ENCODE results near the gene PTGFRN. TPM values are rescaled to one million over a fixed set of nuclear protein-coding genes. Genes with fewer than 3 reads are reported as not detected.

Gene PTGFRN
- total RNA-seq, 1 donor from 2014 or later: 86.9 TPM

GRCh38 chr1:116991918-116992317 lies 82.2 kb downstream of the PTGFRN start:
- DNase-seq (ENCODE audit: extremely low read depth, low read depth, low spot score): no peak

- no peak for DNase-seq (ENCODE audit: extremely low read depth, low read depth, low spot score)
These were observed 83.6 kb downstream of the PTGFRN start for GRCh38 chr1:116993286-116993685.

GRCh38 chr1:116994411-116994810 lies 84.7 kb downstream of the PTGFRN start:
- DNase-seq (ENCODE audit: extremely low read depth, low read depth, low spot score): no peak

- no peak for DNase-seq (ENCODE audit: extremely low read depth, low read depth, low spot score)
These were observed 87.3 kb downstream of the PTGFRN start for GRCh38 chr1:116997066-116997465.

- DNase-seq (ENCODE audit: extremely low read depth, low read depth, low spot score): no peak
These were observed 87.9 kb downstream of the PTGFRN start for GRCh38 chr1:116997636-116998035.

GRCh38 chr1:116999596-116999995 lies 89.9 kb downstream of the PTGFRN start:
- DNase-seq (ENCODE audit: extremely low read depth, low read depth, low spot score): no peak

GRCh38 chr1:117000142-117000541 lies 90.4 kb downstream of the PTGFRN start:
- DNase-seq (ENCODE audit: extremely low read depth, low read depth, low spot score): no peak

- DNase-seq (ENCODE audit: extremely low read depth, low read depth, low spot score): no peak
These were observed 91.7 kb downstream of the PTGFRN start, which contains the start of gene CD101 for GRCh38 chr1:117001254-117001927. Gene CD101, plus strand, starts transcription at chr1:117001760. Its CDS starts 58 bp downstream, at chr1:117001818.

- DNase-seq (ENCODE audit: extremely low read depth, low read depth, low spot score): no peak
These were observed 93.6 kb downstream of the PTGFRN start for GRCh38 chr1:117003223-117003875.

- no peak for DNase-seq (ENCODE audit: extremely low read depth, low read depth, low spot score)
These were observed 98.0 kb downstream of the PTGFRN start for GRCh38 chr1:117007719-117008013.

GRCh38 chr1:117008656-117009055 lies 98.9 kb downstream of the PTGFRN start:
- DNase-seq (ENCODE audit: extremely low read depth, low read depth, low spot score): no peak

- no peak for DNase-seq (ENCODE audit: extremely low read depth, low read depth, low spot score)
These were observed 99.4 kb downstream of the PTGFRN start for GRCh38 chr1:117009132-117009531.

GRCh38 chr1:117010310-117010969 lies 100.7 kb downstream of the PTGFRN start:
- no peak for DNase-seq (ENCODE audit: extremely low read depth, low read depth, low spot score)

GRCh38 chr1:117011334-117011733 lies 101.6 kb downstream of the PTGFRN start:
- DNase-seq (ENCODE audit: extremely low read depth, low read depth, low spot score): no peak

- DNase-seq (ENCODE audit: extremely low read depth, low read depth, low spot score): no peak
These were observed 103.7 kb downstream of the PTGFRN start for GRCh38 chr1:117013309-117013858.

- no peak for DNase-seq (ENCODE audit: extremely low read depth, low read depth, low spot score)
These were observed 104.5 kb downstream of the PTGFRN start for GRCh38 chr1:117014209-117014608.

GRCh38 chr1:117015724-117016123 lies 106.0 kb downstream of the PTGFRN start:
- no peak for DNase-seq (ENCODE audit: extremely low read depth, low read depth, low spot score)

- DNase-seq (ENCODE audit: extremely low read depth, low read depth, low spot score): no peak
These were observed 107.3 kb downstream of the PTGFRN start for GRCh38 chr1:117017062-117017461.

GRCh38 chr1:117017648-117018047 lies 107.9 kb downstream of the PTGFRN start:
- DNase-seq (ENCODE audit: extremely low read depth, low read depth, low spot score): no peak

- no peak for DNase-seq (ENCODE audit: extremely low read depth, low read depth, low spot score)
These were observed 110.9 kb downstream of the PTGFRN start for GRCh38 chr1:117020526-117021156.

- DNase-seq (ENCODE audit: extremely low read depth, low read depth, low spot score): no peak
These were observed 112.4 kb downstream of the PTGFRN start for GRCh38 chr1:117022114-117022513.

Data from glomerular endothelial cell (primary cell).